ENCODE measurements around the gene SERP2.

GRCh38 chr13:44438234-44438579 is 64.6 kb downstream of the SERP2 start:
- TF ChIP-seq CTCF (IDR thresholded peaks at IDR 0.05; ENCODE audit: insufficient read depth, low read depth, low read length), result no peak
- no peak for TF ChIP-seq EZH2 (IDR thresholded peaks at IDR 0.05; ENCODE audit: insufficient read depth, low read length)
